Central memory CD8-positive, alpha-beta T cell (primary cell): ENCODE measurements around the gene ZNF845.
"Not testable (repeated sequence)": the region's sequence is repeated elsewhere in the genome, so short reads cannot be mapped to it uniquely, and the experiment has no call there.

ENCODE experiments used
- ATAC-seq: fragments of 150-1000 bp; cut with Tn5 transposase; replicated peaks from 2 replicates; pipeline ENCODE4 v1.10.0; 2022; ENCODE audit warnings: mild to moderate bottlenecking, moderate FRiP score, moderate number of reproducible peaks; ENCODE audit not compliant: poor library complexity, severe bottlenecking; ENCODE audit errors: extremely low read depth
- DNase-seq, 2 donors: peaks; one replicate each; pipeline ENCODE4 v3.0.0; 2021; ENCODE audit warnings: low spot score in 2 of 2
- H3K27ac Mint-ChIP-seq: one replicate; pipeline ENCODE4 v1.8.0; 2022; ENCODE audit warnings: low read depth, mild to moderate bottlenecking, moderate library complexity, mixed read lengths
- H3K27me3 Mint-ChIP-seq: one replicate; pipeline ENCODE4 v1.8.0; 2022; ENCODE audit warnings: mixed read lengths
- H3K36me3 Mint-ChIP-seq: one replicate; pipeline ENCODE4 v1.8.0; 2022; ENCODE audit warnings: mild to moderate bottlenecking, moderate library complexity, mixed read lengths; ENCODE audit not compliant: insufficient read depth
- H3K4me1 Mint-ChIP-seq: one replicate; pipeline ENCODE4 v1.8.0; 2022; ENCODE audit warnings: mixed read lengths
- H3K4me3 Mint-ChIP-seq: one replicate; pipeline ENCODE4 v1.8.0; 2022; ENCODE audit warnings: mild to moderate bottlenecking, moderate library complexity, mixed read lengths
- H3K9me3 Mint-ChIP-seq: one replicate; pipeline ENCODE4 v1.8.0; 2022; ENCODE audit warnings: mixed read lengths

Gene ZNF845

DNA sequence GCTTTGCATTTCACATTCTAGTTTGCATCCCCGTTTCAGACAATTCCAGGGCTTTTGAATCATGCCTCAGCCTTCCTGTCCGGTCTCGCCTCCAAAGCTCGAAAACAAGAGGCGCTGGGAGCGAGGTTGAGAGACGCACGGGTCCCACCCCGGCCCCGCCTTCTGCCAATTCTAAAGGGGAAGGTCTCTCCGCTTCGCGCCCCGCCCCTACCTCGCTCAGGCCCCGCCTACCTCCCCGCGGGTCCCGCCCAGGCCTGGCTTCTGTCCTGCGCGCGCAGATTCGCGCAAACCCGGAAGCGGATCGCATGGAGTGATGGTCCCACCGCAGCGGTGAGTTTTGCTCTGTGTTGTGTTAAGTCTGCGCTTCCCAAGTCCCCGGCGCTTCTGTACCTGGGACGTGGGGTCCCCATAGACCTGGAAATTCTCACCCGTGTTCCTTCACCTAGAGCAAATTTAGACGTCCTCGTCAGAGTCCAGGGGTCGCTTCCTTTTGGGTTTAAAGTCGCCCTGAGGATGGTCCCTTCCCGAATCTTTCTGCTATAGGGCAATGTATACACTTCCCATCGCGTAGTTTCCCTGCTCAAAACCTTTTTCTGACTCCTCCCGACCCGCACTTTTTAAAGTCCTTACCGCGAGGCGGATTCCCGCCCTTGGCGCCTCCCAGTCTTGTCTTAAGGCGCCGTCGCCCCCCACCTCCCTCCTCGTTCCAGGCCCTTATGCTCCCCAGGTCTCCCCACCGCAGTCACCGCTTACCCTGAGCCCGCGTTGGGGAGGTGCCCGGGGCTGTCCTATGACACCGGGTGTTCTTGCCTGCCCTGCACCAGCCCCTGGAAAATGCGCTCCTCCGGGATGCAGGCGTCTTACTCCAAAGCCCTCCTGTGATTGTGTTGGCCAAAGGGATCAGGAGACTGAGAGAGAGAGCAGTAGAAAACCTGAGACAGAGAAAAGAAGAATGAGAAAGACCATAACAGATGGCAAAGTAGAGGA is at the start of gene ZNF845:
Gene ZNF845 (plus strand): TSS at position 287 of the 987 bp plus-strand sequence. CDS start 7,559 bp downstream, outside the sequence.
- H3K36me3 Mint-ChIP-seq, result peaks cover 12% of the 10 kb centered on the region
- peaks cover 1% of the 10 kb centered on the region for H3K9me3 Mint-ChIP-seq
- DNase-seq, result peak; percentile 97 to 99
- H3K4me1 Mint-ChIP-seq, result peaks cover 28% of the 10 kb centered on the region
- peak; percentile 98 for ATAC-seq
- H3K27ac Mint-ChIP-seq, result peak within 1 kb of the TSS; percentile 92
- H3K27me3 Mint-ChIP-seq, result peaks cover 10% of the 10 kb centered on the region
- peak within 1 kb of the TSS; percentile 82 for H3K4me3 Mint-ChIP-seq

DNA sequence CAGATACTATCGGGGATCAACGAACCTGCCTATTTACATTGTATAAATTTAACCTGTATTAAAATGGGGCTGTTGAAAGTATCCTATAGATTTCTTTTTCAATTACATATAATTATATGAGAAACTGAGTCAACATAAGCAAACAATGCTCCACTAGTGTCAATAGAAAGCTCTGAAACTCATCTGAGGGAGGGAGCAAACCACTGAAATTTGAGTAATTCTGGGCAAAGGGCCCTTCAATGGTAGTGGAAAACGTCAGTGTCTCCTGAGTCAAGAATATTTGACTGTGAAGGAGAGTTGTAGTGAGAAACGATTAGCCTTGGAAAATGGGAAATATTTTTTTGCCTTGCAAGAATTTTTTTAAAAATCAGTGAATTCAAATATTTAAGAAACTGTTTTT is 48.5 kb upstream of the ZNF845 start:
- Mint-ChIP-seq H3K27me3 (peaks cover 10% of the 10 kb centered on the region), H3K9me3 (peaks cover 6% of the 10 kb centered on the region), H3K36me3 (no peaks in the 10 kb centered on the region), H3K4me1 (no peaks in the 10 kb centered on the region), H3K4me3 (no peak overlapping the region), H3K27ac (no peak overlapping the region)
- ATAC-seq (no peak), DNase-seq (no peak)

DNA sequence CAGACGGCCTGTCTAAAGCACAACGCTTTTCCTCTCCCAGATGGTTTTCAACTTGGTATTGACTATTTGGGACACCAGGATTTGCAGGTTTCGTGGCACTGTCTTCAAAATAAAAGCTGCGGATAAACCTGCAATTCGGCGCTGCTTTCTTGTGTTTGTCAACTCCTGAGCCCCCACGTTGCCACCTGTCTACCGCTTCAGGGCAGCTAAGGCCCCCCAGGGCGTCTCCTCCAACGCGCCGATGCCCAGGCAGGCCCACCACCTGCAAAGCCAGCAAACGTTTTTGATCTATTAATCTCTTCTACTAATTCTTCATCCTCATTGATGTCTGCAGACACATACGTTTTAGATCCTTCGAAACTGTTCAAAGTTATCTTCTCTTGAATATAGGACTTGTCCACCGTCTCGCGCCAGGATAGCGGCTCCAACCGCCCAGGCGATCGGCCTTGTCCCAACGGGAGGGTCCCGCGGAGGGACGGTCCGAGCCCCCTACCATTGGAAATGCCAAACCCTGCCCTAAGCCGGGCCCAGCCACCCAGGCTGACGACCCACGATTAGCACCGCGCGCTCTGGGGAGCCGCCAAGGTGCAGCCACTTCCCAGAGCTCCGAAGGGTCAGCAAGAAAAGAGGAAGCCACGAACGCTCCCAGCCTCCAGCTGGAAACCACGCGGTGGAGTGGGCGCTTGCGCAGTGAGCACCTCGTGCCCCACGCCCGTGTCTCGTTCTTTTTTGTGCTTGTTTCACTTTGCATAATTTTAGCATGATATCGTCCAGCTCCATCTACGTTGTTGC is 42.6 kb upstream of the ZNF845 start:
- ATAC-seq (no peak), DNase-seq (no peak)
- H3K27ac Mint-ChIP-seq, result no peak overlapping the region
- H3K36me3 Mint-ChIP-seq, result no peaks in the 10 kb centered on the region
- H3K9me3 Mint-ChIP-seq, result peaks cover 28% of the 10 kb centered on the region
- H3K4me3 Mint-ChIP-seq, result no peak overlapping the region
- no peaks in the 10 kb centered on the region for H3K4me1 Mint-ChIP-seq
- H3K27me3 Mint-ChIP-seq, result no peaks in the 10 kb centered on the region

GRCh38 chr19:53294786-53295441 is 38.6 kb upstream of the ZNF845 start:
- no peaks in the 10 kb centered on the region for H3K4me1 Mint-ChIP-seq
- DNase-seq (no peak), ATAC-seq (no peak)
- H3K27me3 Mint-ChIP-seq, result no peaks in the 10 kb centered on the region
- peaks cover 30% of the 10 kb centered on the region for H3K9me3 Mint-ChIP-seq
- H3K27ac Mint-ChIP-seq, result no peak overlapping the region
- H3K4me3 Mint-ChIP-seq, result no peak overlapping the region
- no peaks in the 10 kb centered on the region for H3K36me3 Mint-ChIP-seq

- DNase-seq, ATAC-seq, H3K9me3 Mint-ChIP-seq, H3K36me3 Mint-ChIP-seq, H3K27ac Mint-ChIP-seq, H3K4me3 Mint-ChIP-seq, H3K4me1 Mint-ChIP-seq: not testable (repeated sequence)
- H3K27me3 Mint-ChIP-seq, result peaks cover 44% of the 10 kb centered on the region
These were observed 32.2 kb upstream of the ZNF845 start for GRCh38 chr19:53301341-53301740.

- Mint-ChIP-seq H3K4me3 (no peak overlapping the region), H3K36me3 (no peaks in the 10 kb centered on the region), H3K4me1 (no peaks in the 10 kb centered on the region), H3K27ac (no peak overlapping the region), H3K9me3 (peaks cover 4% of the 10 kb centered on the region), H3K27me3 (peaks cover 86% of the 10 kb centered on the region)
- ATAC-seq (no peak), DNase-seq (no peak)
These were observed 25.2 kb upstream of the ZNF845 start for GRCh38 chr19:53308339-53308811.

DNA sequence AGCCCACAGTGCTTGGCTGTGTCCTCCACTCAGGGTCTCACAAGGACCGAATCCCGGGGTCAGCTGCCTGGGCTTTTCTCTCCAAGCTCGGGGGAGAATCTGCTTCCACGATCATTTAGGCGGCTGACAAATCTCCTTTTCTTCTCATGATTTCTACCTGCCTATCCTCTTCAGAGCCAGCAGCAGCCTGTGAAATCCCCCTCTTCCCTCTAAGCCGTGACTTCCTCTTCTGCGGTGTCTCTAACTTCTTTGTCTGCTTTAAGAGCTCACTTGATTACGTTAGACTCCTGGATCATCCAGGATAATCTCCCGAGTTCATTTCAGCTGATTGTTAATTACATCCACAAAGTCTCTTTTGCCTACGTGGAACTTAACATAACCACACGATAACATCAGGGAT is 22.5 kb upstream of the ZNF845 start:
- DNase-seq (no peak), ATAC-seq (no peak)
- H3K27me3 Mint-ChIP-seq, result peaks cover 77% of the 10 kb centered on the region
- no peak overlapping the region for H3K27ac Mint-ChIP-seq
- no peaks in the 10 kb centered on the region for H3K36me3 Mint-ChIP-seq
- H3K4me1 Mint-ChIP-seq, result no peaks in the 10 kb centered on the region
- peaks cover 4% of the 10 kb centered on the region for H3K9me3 Mint-ChIP-seq
- no peak overlapping the region for H3K4me3 Mint-ChIP-seq

- Mint-ChIP-seq H3K36me3 (no peaks in the 10 kb centered on the region), H3K9me3 (no peaks in the 10 kb centered on the region), H3K27ac (no peak overlapping the region), H3K4me3 (no peak overlapping the region), H3K4me1 (no peaks in the 10 kb centered on the region), H3K27me3 (peaks cover 77% of the 10 kb centered on the region)
- ATAC-seq (no peak), DNase-seq (no peak)
These were observed 21.7 kb upstream of the ZNF845 start for GRCh38 chr19:53311897-53312296.

- peaks cover 43% of the 10 kb centered on the region for H3K27me3 Mint-ChIP-seq
- H3K36me3 Mint-ChIP-seq, result peaks cover 10% of the 10 kb centered on the region
- no peak overlapping the region for H3K27ac Mint-ChIP-seq
- ATAC-seq, result no peak
- H3K9me3 Mint-ChIP-seq, result peaks cover 12% of the 10 kb centered on the region
- peak overlapping the region; percentile 13 for H3K4me3 Mint-ChIP-seq
- H3K4me1 Mint-ChIP-seq, result peaks cover 7% of the 10 kb centered on the region
- DNase-seq, result no peak
These were observed 4.6 kb upstream of the ZNF845 start for GRCh38 chr19:53328967-53329366.

DNA sequence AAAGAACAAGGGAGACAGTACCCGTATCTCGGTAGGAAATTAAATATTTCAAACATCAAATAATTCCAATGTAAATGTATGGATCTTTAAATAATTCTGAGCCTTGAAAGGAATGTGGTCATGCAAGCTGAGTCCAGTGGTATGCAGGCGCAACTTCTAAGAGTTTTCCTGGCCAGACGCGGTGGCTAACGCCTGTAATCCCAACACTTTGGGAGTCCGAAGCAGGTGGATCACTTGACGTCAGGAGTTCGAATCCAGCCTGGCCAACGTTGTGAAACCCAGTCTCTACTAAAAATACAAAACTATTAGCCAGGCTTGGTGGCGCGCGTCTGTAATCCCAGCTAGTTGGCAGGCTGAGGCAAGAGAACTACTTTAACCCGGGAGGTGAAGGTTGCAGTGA is 1.1 kb upstream of the ZNF845 start:
- peaks cover 5% of the 10 kb centered on the region for H3K9me3 Mint-ChIP-seq
- H3K4me1 Mint-ChIP-seq, result peaks cover 25% of the 10 kb centered on the region
- H3K27me3 Mint-ChIP-seq, result peaks cover 22% of the 10 kb centered on the region
- peak overlapping the region; percentile 82 for H3K4me3 Mint-ChIP-seq
- H3K27ac Mint-ChIP-seq, result no peak overlapping the region
- no peak for DNase-seq
- ATAC-seq, result no peak
- H3K36me3 Mint-ChIP-seq, result peaks cover 12% of the 10 kb centered on the region

- Mint-ChIP-seq H3K4me1 (peaks cover 25% of the 10 kb centered on the region), H3K27ac (peak overlapping the region; percentile 92), H3K4me3 (peak overlapping the region; percentile 82), H3K27me3 (peaks cover 17% of the 10 kb centered on the region), H3K36me3 (peaks cover 12% of the 10 kb centered on the region), H3K9me3 (peaks cover 5% of the 10 kb centered on the region)
- ATAC-seq (peak; percentile 26), DNase-seq (no peak)
These were observed 485 bp upstream of the ZNF845 start for GRCh38 chr19:53333066-53333462.

DNA sequence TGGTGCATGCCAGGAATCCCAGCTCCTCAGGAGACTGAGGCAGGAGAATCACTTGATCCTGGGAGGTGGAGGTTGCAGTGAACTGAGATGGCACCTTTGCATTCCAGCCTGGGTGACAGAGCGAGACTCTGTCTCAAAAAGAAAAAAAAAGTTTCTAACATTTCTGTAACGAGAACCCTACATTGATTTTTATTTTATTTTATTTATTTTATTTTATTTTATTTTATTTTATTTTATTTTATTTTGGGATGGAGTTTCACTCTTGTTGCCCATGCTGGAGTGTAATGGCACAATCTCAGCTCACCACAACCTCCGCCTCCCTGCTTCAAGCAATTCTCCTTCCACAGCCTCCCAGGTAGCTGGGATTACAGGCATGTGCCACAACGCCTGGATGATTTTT is 10.9 kb downstream of the ZNF845 start:
- not testable (repeated sequence) for DNase-seq, H3K27ac Mint-ChIP-seq, H3K4me3 Mint-ChIP-seq, H3K27me3 Mint-ChIP-seq, ATAC-seq
- H3K36me3 Mint-ChIP-seq, result peaks cover 69% of the 10 kb centered on the region
- peaks cover 13% of the 10 kb centered on the region for H3K4me1 Mint-ChIP-seq
- H3K9me3 Mint-ChIP-seq, result peaks cover 19% of the 10 kb centered on the region
